Measurements from ENCODE around the gene GPR25.

GPR25 gene

DNA sequence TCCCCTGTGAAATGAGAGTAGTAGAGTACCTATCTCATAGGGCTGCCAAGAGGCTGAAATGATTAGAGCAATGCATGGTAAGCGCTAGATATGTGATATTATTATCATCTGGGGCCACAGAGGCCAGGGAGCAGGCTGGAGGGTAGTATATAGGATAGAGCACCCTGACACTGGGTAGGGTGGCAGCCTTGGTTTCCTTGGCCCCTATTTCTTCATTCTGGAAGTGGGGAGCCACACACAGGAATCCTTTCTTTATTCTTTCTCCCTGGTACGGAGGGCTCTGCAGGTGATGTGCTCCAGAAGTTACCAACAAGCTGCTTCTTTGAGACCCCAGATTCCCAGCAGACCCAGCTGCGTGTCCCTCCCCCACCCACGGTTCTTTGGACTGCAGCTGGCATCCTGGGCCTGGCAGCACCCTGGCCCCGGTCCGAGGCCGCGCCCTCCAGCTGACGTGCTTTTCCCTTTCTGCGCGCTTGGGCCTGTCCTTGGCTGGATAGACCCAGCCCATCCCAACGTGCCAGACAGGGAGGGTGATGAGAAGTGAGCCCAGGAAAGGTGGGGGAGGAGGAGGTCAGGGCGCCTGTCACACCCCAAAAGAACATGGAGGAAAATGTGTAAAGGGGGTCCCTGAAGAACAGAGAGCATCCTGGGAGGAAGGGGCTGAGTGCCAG, 40.1 kb downstream of the GPR25 start:
- H3K9ac ChIP-seq (ENCODE audit: insufficient read length, low read depth): no peak overlapping the region
- peaks cover 63% of the 10 kb centered on the region for H3K36me3 ChIP-seq (ENCODE audit: insufficient read depth, insufficient read length, low read length)
- H3K27me3 ChIP-seq (ENCODE audit: insufficient read depth, insufficient read length): no peaks in the 10 kb centered on the region
- no peak for DNase-seq (ENCODE audit: low read depth, low spot score)
- H3K4me1 ChIP-seq (ENCODE audit: insufficient read depth, insufficient read length): peaks cover 5% of the 10 kb centered on the region
- no peaks in the 10 kb centered on the region for H3K9me3 ChIP-seq (ENCODE audit: insufficient read depth, low read length)
- no peak overlapping the region for H3K4me3 ChIP-seq (ENCODE audit: insufficient read length, low read depth)
- TF ChIP-seq YY1 (IDR thresholded peaks at IDR 0.05; ENCODE audit: insufficient read depth, insufficient read length): no peak
- TF ChIP-seq ZNF274 (IDR thresholded peaks at IDR 0.05; ENCODE audit: low read depth, low read length): no peak
- no peak for TF ChIP-seq SUZ12 (IDR thresholded peaks at IDR 0.05; ENCODE audit: extremely low read depth, insufficient read depth, insufficient read length)

DNA sequence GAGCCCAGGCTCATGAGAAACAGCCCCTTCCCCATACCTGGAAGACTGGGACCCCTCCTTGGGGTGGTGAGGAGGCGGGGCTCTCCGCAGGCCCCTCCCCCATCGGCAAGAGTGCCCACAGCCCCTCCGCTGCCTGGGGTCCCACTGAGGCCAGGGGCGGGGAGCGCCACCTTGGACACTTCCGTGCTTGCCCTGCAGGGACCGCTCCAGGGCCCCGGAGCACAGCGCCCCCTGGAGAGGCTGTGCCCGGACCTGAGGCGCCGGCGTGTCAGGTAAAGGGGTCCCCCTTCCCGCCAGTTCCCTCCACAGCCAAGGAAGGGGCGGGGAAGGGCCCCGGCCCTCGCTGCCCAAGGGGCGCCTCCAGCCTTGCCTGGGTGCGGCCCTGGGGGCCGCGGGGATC, 43.4 kb downstream of the GPR25 start:
- Histone ChIP-seq H3K9ac (ENCODE audit: insufficient read length, low read depth) (no peak overlapping the region), H3K27me3 (ENCODE audit: insufficient read depth, insufficient read length) (no peaks in the 10 kb centered on the region), H3K9me3 (ENCODE audit: insufficient read depth, low read length) (no peaks in the 10 kb centered on the region), H3K4me1 (ENCODE audit: insufficient read depth, insufficient read length) (peaks cover 5% of the 10 kb centered on the region), H3K4me3 (ENCODE audit: insufficient read length, low read depth) (no peak overlapping the region), H3K36me3 (ENCODE audit: insufficient read depth, insufficient read length, low read length) (peaks cover 31% of the 10 kb centered on the region)
- TF ChIP-seq ZNF274 (IDR thresholded peaks at IDR 0.05; ENCODE audit: low read depth, low read length) (no peak), SUZ12 (IDR thresholded peaks at IDR 0.05; ENCODE audit: extremely low read depth, insufficient read depth, insufficient read length) (no peak), YY1 (IDR thresholded peaks at IDR 0.05; ENCODE audit: insufficient read depth, insufficient read length) (no peak)
- DNase-seq (ENCODE audit: low read depth, low spot score): peak; percentile 39

DNA sequence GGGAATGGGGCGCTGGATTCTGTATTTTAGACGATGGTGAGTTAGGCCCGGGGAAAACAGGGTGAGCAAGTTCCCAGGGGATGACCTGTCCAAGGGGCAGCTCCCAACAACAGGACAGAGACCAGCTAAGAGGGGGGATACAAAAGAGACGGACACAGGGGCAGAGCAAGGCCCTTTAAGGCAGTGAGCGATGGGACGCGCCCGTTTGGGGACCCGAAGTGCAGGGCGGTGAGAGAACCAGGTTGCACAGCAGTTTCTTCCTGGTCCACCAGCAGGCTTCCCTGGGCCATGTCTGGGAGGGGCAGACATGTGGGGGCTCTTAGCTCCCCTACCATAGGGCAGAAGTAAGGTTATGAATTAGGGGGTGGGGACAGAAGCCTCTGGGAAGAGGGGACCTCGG, 43.9 kb downstream of the GPR25 start:
- Histone ChIP-seq H3K9me3 (ENCODE audit: insufficient read depth, low read length) (no peaks in the 10 kb centered on the region), H3K9ac (ENCODE audit: insufficient read length, low read depth) (no peak overlapping the region), H3K27me3 (ENCODE audit: insufficient read depth, insufficient read length) (no peaks in the 10 kb centered on the region), H3K4me3 (ENCODE audit: insufficient read length, low read depth) (no peak overlapping the region), H3K36me3 (ENCODE audit: insufficient read depth, insufficient read length, low read length) (peaks cover 25% of the 10 kb centered on the region), H3K4me1 (ENCODE audit: insufficient read depth, insufficient read length) (peaks cover 5% of the 10 kb centered on the region)
- TF ChIP-seq YY1 (IDR thresholded peaks at IDR 0.05; ENCODE audit: insufficient read depth, insufficient read length): no peak
- no peak for TF ChIP-seq ZNF274 (IDR thresholded peaks at IDR 0.05; ENCODE audit: low read depth, low read length)
- TF ChIP-seq SUZ12 (IDR thresholded peaks at IDR 0.05; ENCODE audit: extremely low read depth, insufficient read depth, insufficient read length): no peak
- DNase-seq (ENCODE audit: low read depth, low spot score): no peak

GRCh38 chr1:200917291-200917817, 44.6 kb downstream of the GPR25 start:
- H3K36me3 ChIP-seq (ENCODE audit: insufficient read depth, insufficient read length, low read length): peaks cover 19% of the 10 kb centered on the region
- H3K4me1 ChIP-seq (ENCODE audit: insufficient read depth, insufficient read length): peaks cover 5% of the 10 kb centered on the region
- no peak overlapping the region for H3K4me3 ChIP-seq (ENCODE audit: insufficient read length, low read depth)
- DNase-seq (ENCODE audit: low read depth, low spot score): no peak
- H3K9ac ChIP-seq (ENCODE audit: insufficient read length, low read depth): no peak overlapping the region
- no peaks in the 10 kb centered on the region for H3K27me3 ChIP-seq (ENCODE audit: insufficient read depth, insufficient read length)
- H3K9me3 ChIP-seq (ENCODE audit: insufficient read depth, low read length): no peaks in the 10 kb centered on the region
- TF ChIP-seq SUZ12 (IDR thresholded peaks at IDR 0.05; ENCODE audit: extremely low read depth, insufficient read depth, insufficient read length) (no peak), ZNF274 (IDR thresholded peaks at IDR 0.05; ENCODE audit: low read depth, low read length) (no peak), YY1 (IDR thresholded peaks at IDR 0.05; ENCODE audit: insufficient read depth, insufficient read length) (no peak)

DNA sequence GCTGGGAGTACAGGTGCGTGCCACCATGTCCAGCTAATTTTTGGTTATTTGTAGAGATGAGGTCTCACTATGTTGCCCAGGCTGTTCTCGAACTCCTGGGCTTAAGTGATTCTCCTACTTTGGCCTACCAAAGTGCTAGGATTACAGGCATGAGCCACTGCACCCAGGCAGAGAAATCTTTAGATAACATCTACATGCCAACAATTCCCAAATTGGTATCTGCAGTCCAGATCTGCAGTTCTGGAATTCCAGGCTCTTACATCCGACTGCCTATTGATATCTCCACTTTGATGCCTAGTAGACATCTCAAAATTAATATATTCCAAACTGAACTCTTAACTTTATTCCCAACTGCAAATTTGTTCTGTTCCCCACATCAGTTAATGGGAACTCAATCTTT, 45.2 kb downstream of the GPR25 start:
- H3K4me1 ChIP-seq (ENCODE audit: insufficient read depth, insufficient read length): peaks cover 5% of the 10 kb centered on the region
- no peaks in the 10 kb centered on the region for H3K27me3 ChIP-seq (ENCODE audit: insufficient read depth, insufficient read length)
- H3K36me3 ChIP-seq (ENCODE audit: insufficient read depth, insufficient read length, low read length): peaks cover 12% of the 10 kb centered on the region
- no peaks in the 10 kb centered on the region for H3K9me3 ChIP-seq (ENCODE audit: insufficient read depth, low read length)
- no peak overlapping the region for H3K9ac ChIP-seq (ENCODE audit: insufficient read length, low read depth)
- H3K4me3 ChIP-seq (ENCODE audit: insufficient read length, low read depth): no peak overlapping the region
- no peak for TF ChIP-seq ZNF274 (IDR thresholded peaks at IDR 0.05; ENCODE audit: low read depth, low read length)
- TF ChIP-seq SUZ12 (IDR thresholded peaks at IDR 0.05; ENCODE audit: extremely low read depth, insufficient read depth, insufficient read length): no peak
- TF ChIP-seq YY1 (IDR thresholded peaks at IDR 0.05; ENCODE audit: insufficient read depth, insufficient read length): no peak
- DNase-seq (ENCODE audit: low read depth, low spot score): no peak

DNA sequence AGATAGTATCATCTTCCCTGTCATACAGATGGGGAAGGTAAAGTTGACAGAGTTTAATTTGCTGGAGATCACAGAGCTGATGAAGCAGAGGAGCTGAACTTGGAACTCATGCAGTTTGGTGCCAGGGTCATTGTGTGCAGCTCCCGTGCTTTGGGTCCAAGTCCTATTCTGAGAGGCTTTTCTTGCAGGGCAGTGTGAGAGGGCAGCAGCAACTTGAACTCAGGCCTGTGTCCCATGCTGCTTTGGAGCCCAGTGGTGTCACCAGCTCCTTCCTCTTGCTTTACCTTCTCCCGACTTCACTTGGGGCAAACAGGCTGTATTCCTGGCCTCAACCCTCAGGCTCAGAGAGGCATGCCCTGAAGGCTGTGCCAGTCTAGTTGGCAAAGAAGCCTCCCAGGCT, 46.6 kb downstream of the GPR25 start:
- DNase-seq (ENCODE audit: low read depth, low spot score): no peak
- Histone ChIP-seq H3K36me3 (ENCODE audit: insufficient read depth, insufficient read length, low read length) (peaks cover 8% of the 10 kb centered on the region), H3K9ac (ENCODE audit: insufficient read length, low read depth) (no peak overlapping the region), H3K9me3 (ENCODE audit: insufficient read depth, low read length) (no peaks in the 10 kb centered on the region), H3K27me3 (ENCODE audit: insufficient read depth, insufficient read length) (no peaks in the 10 kb centered on the region), H3K4me1 (ENCODE audit: insufficient read depth, insufficient read length) (peaks cover 5% of the 10 kb centered on the region), H3K4me3 (ENCODE audit: insufficient read length, low read depth) (no peak overlapping the region)
- TF ChIP-seq YY1 (IDR thresholded peaks at IDR 0.05; ENCODE audit: insufficient read depth, insufficient read length) (no peak), ZNF274 (IDR thresholded peaks at IDR 0.05; ENCODE audit: low read depth, low read length) (no peak), SUZ12 (IDR thresholded peaks at IDR 0.05; ENCODE audit: extremely low read depth, insufficient read depth, insufficient read length) (no peak)

DNA sequence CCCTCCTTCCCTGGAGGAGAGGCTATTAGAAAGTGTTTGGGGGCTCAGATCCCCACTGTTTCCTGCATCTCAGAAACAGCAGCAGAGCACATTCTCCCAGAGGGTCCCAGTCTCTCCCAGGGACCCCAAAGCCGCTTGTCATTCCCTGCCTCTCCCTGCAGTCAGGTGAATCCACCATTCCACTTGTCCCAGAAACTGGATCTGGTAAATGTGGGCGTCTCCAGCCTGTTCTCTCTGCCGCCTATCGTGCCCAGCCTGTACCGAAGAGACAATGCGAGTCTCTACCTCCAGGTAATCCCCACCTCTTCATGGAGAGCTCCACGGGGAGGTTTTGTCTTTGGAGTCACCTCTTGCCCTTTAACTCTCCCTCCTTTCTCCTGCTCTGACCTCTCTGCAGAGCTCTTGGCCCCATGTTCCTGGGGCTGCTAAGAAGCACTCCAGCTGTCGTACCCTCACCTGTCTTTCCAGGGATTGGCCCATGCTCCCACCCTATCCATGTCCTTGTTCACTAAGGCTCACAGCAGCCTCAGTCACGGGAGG, 48.9 kb downstream of the GPR25 start:
- TF ChIP-seq YY1 (IDR thresholded peaks at IDR 0.05; ENCODE audit: insufficient read depth, insufficient read length) (no peak), ZNF274 (IDR thresholded peaks at IDR 0.05; ENCODE audit: low read depth, low read length) (no peak), SUZ12 (IDR thresholded peaks at IDR 0.05; ENCODE audit: extremely low read depth, insufficient read depth, insufficient read length) (no peak)
- Histone ChIP-seq H3K27me3 (ENCODE audit: insufficient read depth, insufficient read length) (no peaks in the 10 kb centered on the region), H3K9me3 (ENCODE audit: insufficient read depth, low read length) (no peaks in the 10 kb centered on the region), H3K36me3 (ENCODE audit: insufficient read depth, insufficient read length, low read length) (no peaks in the 10 kb centered on the region), H3K9ac (ENCODE audit: insufficient read length, low read depth) (no peak overlapping the region), H3K4me3 (ENCODE audit: insufficient read length, low read depth) (no peak overlapping the region), H3K4me1 (ENCODE audit: insufficient read depth, insufficient read length) (no peaks in the 10 kb centered on the region)
- DNase-seq (ENCODE audit: low read depth, low spot score): no peak

All from NT2/D1 (cell line).